NCI-H1092 treated with DMSO at 0.1 percent for 48 hours (cell line): ENCODE results near the gene DNM1.
"Not testable (repeated sequence)": the region's sequence is repeated elsewhere in the genome, so short reads cannot be mapped to it uniquely, and the experiment has no call there.

Source experiments
- DNase-seq: peaks from one replicate; lab custom pipeline; 2025; lab: John Stamatoyannopoulos, UW

The DNM1 gene

DNA sequence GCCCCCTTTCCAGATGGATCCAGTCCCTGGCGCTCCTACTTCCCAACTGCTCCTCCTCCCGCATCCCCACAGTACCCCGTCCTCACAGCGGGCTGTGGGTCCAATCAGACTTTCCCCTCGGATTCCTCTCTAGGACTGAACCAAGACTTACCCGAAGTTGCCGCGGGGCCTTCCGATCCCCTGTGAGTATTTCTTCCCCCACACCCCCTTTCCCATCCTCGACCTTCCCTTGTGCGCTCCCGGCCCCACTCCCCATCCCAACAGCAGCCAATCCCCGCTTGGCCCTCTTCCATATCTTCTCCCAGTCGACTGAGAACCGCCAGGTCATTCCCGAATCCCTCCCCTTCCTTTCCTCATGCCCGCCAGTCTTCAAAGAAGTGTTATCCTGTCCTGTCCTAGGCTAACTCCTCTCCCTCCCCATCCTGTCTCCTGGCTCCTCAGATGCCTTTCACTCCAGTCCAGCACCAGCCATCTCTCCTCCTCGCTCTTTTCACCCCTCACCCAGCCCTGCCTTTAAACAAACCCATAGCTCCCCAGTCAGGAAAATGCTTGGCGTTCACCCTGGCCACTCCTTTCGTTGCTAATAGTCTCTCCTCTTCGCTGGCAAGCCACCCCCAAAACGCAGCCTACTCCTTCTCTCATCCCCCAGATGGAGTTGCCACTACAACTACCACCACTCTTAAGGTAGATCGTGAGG, 73.5 kb downstream of the DNM1 start:
- DNase-seq: peak; percentile 22

- not testable (repeated sequence) for DNase-seq
These were observed 76.2 kb downstream of the DNM1 start for GRCh38 chr9:128279088-128280073.

- no peak for DNase-seq
These were observed 77.0 kb downstream of the DNM1 start for GRCh38 chr9:128280084-128280622.

GRCh38 chr9:128282500-128282899, 79.3 kb downstream of the DNM1 start:
- DNase-seq: no peak

- DNase-seq: no peak
These were observed 82.0 kb downstream of the DNM1 start for GRCh38 chr9:128285033-128285784.

- DNase-seq: no peak
These were observed 83.3 kb downstream of the DNM1 start for GRCh38 chr9:128286440-128286839.

GRCh38 chr9:128288273-128289004, 85.3 kb downstream of the DNM1 start:
- DNase-seq: no peak

DNA sequence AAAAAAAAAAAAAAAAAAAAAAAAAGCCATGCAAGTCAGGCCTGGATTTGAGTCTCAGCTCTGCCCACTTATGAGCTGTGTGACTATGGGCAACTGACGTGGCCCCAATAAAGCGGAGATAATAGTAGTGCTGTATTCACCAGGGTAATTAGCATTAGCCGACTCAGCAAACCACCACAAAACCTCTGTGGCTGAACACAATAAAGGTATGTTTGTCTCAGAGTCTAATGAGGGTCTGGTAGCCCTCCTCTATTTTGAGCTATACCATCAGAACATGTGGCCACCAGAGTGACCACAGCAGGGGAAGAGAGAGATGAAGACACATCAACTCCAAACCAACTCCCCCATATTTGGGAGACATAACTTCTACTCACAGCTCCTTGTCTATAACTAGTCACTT, 88.8 kb downstream of the DNM1 start:
- DNase-seq: no peak

- no peak for DNase-seq
These were observed 89.9 kb downstream of the DNM1 start for GRCh38 chr9:128293091-128293490.

DNA sequence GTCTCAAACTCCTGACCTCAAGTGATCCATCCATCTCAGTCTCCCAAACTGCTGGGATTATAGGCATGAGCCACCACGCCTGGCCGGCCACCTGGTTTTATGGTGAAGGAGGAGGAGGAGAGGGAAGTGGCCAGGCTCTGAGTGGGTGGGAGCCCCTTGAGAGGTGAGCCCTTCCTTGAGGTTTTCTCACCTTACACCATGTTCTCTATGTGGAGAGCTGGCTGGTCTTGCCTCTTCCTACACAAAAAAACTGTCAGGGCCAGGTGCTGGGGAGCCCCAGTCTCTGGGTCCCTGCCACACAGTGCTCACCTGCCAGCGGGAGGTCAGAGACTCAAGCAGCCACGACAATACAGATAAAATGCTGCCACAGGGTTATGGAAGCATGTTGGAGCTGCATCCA, 91.0 kb downstream of the DNM1 start:
- no peak for DNase-seq

DNA sequence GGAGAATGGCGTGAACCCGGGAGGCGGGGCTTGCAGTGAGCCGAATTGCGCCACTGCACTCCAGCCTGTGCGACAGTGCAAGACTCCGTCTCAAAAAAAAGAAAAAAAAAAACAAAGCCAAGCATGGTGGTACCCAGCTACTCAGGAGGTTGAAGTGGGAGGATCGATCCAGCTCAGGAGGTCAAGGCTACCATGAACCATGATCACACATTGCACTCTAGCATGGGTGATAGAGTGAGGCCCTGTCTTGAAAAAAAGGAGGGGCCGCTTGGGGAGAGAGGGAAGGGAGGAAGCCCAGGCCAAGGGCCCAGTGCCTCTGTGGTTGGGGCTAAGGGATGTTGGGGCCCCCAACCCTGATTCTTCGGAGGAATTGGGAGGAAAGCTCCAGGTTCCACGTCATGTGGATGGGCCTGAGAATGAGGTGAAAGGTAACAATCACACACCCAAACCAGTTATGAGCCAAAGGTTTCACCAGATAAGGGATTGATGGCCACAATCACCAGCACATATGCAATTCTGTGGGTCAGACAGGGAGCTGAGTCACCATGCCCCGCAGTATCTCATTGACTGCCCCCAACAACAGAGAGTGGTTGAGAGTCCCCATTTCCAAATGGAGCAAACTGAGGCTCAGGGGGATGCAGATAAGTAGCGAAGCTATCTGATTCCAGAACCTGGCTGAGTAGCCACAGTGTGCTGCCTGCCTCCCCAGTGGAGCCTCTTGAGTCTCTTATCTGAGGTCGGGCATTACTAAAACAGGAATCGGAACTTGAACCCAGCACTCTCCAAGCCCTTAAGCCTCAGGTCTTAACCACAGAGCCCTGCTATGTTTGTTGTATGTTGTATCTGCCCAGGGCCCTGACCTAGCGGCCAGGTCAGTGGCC, 93.4 kb downstream of the DNM1 start:
- no peak for DNase-seq

GRCh38 chr9:128297221-128297773, 94.1 kb downstream of the DNM1 start:
- DNase-seq: no peak

GRCh38 chr9:128298535-128299482, 95.6 kb downstream of the DNM1 start:
- DNase-seq: no peak

DNA sequence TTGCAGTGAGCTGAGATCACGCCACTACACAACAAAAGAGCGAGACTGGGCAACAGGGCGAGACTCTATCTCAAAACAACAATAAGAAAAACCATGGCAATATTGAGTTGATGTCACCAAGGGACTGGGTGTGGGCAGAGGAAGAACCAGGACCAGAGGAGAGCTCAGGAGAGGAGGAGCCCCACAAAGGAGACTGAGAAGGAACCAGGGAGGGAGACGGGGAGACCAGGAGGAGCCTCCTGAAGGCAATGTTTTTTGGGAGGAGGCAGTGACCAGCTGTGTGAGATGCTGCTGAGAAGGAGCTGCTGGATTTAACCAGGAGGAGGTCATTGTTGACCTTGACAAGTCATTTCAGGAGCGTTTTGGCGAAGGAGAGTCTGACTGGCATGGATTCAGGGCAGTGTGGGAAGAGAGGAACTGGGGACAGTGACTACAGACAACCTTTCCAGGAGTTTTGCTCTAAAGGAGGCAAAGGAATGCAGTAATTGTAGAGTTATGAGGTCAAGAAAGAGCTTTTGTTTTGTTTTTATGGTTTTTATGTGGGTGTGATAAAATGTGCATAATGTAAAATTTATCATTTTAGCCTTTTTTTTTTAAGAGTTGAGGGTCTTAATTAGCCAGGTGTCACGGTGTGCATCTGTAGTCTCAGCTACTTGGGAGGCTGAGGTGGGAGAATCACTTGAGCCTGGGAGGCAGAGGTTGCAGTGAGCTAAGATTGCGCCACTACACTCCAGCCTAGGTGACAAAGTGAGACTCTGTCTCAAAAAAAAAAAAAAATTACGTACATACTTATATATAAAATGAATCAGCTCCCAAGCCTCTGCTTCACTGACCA, 101.2 kb downstream of the DNM1 start:
- DNase-seq: no peak
